ENCODE results near the gene RABIF.
"Not testable (repeated sequence)": the region's sequence is repeated elsewhere in the genome, so short reads cannot be mapped to it uniquely, and the experiment has no call there.

The RABIF gene

DNA sequence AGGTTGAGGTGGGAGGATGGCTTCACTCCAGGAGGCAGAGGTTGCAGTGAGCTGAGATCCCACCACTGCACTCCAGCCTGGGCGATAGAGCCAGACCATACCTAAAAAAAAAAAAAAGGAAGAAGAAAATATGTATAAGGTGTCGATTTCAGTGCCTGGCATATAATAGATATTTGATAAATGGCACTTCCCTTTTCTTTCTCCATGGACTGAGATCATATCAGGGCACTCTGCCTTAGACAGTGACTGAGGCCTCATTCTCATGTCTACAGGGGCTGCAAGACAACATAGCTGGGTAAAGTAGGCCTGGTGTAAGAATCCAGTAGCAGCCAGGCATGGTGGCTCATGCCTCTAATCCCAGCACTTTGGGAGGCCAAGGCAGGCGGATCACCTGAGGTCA is 57.0 kb downstream of the RABIF start:
- no peak for DNase-seq

DNA sequence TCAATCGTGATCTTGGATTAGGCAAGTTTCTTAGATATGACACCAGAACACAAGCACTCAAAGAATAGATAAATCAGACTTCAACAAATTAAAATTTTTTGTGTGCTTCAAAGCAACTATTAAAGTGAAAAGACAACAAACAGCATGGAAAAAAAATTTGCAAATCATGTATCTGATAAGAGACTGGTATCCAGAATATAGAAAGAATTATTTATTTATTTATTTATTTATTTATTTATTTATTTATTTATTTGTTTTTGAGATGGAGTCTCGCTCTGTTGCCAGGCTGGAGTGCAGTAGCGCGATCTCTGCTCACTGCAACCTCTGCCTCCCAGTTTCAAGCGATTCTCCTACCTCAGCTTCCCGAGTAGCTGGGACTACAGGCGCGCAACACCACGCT is 59.7 kb downstream of the RABIF start:
- not testable (repeated sequence) for DNase-seq
